Neural cell (in vitro differentiated cells): Measurements from ENCODE around the gene ALK.

Experiments used
- CTCF ChIP-seq: fragments of 450-650 bp; IDR thresholded peaks from 2 replicates; pipeline ENCODE4 v1.5.1; 2014; ENCODE audit warnings: antibody characterized with exemption, mild to moderate bottlenecking, moderate library complexity; ENCODE audit not compliant: poor library complexity, severe bottlenecking
- EP300 ChIP-seq: fragments of 450-650 bp; conservative IDR thresholded peaks from 2 replicates; pipeline ENCODE4 v1.6.1; 2014; ENCODE audit warnings: antibody characterized with exemption, mild to moderate bottlenecking, moderate library complexity; ENCODE audit not compliant: poor library complexity, severe bottlenecking
- EZH2 ChIP-seq: fragments of 200-600, 300-800 bp; shearing (Covaris generic), sonication (generic); IDR thresholded peaks from 2 replicates; pipeline ENCODE4 v1.6.1; 2014; ENCODE audit warnings: antibody characterized with exemption, low read length, borderline replicate concordance, mild to moderate bottlenecking; ENCODE audit not compliant: insufficient read depth, poor library complexity, severe bottlenecking
- POLR2AphosphoS5 ChIP-seq: IDR thresholded peaks from 2 replicates; pipeline ENCODE4 v1.6.1; 2012

- TF ChIP-seq CTCF (no peak), EP300 (no peak), POLR2AphosphoS5 (no peak), EZH2 (no peak)
These were observed 65.3 kb downstream of the ALK start for GRCh38 chr2:29855924-29856639.
